Stimulated activated CD8-positive, alpha-beta memory T cell treated with anti-CD3 and anti-CD28 coated beads, Interleukin-2, amount 100 ng/mL, for 1 hour (primary cell): ENCODE results near the gene HAUS1.
"Not testable (repeated sequence)": the region's sequence is repeated elsewhere in the genome, so short reads cannot be mapped to it uniquely, and the experiment has no call there.

Experiments used
- DNase-seq, 2 donors: peaks; one replicate each; pipeline ENCODE4 v3.0.0-alpha.2; 2020; ENCODE audit warnings: low read depth in 2 of 2

The HAUS1 gene

GRCh38 chr18:46088501-46088900 lies 15.7 kb upstream of the HAUS1 start:
- not testable (repeated sequence) for DNase-seq

- no peak for DNase-seq
These were observed 8.7 kb upstream of the HAUS1 start for GRCh38 chr18:46095532-46095931.

DNA sequence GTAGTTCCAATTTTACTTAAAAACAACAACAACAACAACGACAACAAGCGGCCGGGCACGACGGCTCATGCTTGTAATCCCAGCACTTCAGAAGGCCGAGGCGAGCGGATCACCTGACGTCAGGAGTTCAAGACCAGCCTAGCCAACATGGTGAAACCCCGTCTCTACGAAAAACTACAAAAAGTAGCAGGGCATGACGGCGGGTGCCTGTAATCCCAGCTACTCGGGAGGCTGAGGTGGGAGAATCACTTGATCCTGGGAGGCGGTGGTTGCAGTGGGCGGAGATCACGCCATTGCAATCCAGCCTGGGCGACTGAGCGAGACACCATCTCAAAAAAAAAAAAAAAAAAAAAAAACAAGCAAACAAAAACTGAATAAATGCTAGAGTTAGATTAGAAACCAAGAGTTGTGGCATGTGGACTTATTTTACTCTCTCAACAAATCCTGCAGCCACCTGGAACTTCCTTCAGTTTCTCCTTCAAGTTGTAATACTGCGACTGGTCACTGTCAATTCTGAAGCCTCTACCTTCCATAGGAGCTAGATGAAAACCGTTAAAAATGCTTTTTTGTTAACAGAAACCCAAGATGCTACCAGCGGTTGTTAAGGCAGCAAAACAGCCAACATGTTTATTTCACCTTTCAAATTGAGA lies 7.4 kb upstream of the HAUS1 start:
- no peak for DNase-seq

DNA sequence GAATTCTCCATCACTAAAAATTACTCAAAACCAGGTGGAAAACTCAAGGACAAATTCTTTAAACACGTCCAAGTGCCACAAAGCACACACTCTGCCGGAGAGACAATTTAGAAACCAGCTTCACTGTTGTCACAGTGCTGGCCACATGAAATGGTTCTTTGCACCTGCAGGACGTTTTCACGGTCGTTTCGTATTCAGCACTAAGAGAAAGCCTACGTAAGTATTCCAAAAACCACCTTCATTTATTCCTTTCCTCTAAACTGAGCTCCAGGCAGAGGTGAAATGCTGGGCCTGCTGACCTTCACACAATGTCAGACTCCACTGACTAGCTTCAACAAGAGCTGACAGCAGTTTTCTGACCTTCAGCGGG lies 6.8 kb upstream of the HAUS1 start:
- DNase-seq: no peak

- DNase-seq: peak; percentile 64 to 78
These were observed 6.2 kb upstream of the HAUS1 start, which contains the start of gene ATP5F1A for GRCh38 chr18:46097801-46098615. Gene ATP5F1A, minus strand, starts transcription at chr18:46098296. Its CDS starts 65 bp downstream, at chr18:46098231.

GRCh38 chr18:46098616-46098933 lies 5.6 kb upstream of the HAUS1 start:
- DNase-seq: no peak

DNA sequence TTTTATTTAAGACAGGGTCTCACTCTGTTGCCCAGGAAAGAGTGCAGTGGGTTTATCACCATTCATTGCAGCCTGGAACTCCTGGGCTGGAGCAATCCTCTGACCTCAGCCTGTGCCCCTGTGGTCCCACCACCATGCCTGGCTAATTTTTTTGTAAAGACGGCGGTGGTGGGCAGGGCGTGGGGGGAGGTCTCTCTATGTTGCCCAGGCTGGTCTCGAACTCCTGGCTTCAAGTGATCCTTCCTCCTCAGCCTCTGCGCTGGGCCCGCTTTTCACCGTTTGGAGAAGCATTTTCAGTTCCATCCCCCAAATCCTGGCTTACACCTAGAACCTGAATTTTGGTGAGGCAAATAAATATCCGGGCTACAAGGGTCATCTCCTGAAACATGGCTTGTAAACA lies 4.7 kb upstream of the HAUS1 start:
- DNase-seq: no peak

DNA sequence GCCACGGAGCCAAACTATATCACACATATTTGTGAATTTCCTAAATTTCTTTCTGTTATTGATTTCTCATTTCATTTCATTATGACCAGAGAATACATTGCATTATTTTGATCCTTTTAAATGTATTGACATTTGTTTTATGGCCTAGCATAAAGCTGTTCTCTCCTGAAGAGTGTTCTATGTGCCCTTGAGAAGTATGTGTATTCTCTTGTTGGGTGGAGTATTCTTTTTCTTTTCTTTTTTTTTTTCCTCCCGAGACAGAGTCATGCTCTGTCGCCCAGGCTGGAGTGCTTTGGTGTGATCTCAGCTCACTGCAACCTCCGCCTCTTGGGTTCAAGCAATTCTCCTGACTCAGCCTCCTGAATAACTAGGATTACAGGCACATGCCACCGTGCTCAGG lies 5.2 kb downstream of the HAUS1 start:
- DNase-seq: no peak

DNA sequence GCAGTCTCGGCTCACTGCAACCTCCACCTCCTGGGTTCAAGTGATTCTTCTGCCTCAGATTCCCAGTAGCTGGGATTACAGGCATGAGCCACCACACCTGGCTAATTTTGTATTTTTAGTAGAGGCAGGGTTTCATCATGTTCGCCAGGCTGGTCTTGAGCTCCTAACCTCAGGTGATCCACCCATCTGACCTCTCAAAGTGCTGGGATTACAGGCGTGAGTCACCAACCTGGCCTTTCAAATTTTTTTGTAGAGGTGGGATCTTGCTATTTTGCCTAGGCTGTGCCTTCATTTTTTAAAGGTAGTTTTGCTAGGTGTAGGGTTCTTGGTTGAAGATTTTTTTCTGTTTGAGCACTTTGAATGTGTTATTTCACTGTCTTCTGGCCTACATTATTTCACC lies 6.2 kb downstream of the HAUS1 start:
- DNase-seq: no peak

DNA sequence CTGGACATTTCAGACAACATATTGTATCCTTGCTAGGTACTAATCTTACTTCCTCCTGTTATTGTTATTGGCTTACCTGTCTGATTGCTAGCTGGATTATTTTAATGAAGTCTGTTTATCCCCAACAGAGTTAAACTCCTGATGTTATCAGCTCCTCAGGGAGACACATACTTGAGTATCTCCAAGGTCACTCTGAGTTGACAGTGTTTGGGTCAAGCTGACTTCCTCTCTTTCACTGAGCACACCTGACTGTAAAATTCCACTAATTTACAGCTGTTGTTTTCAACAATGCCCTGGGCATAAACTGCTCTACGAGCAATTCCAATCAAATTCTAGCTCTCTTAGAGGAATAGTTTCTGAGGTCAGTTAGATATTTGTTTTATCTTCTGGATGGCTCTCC lies 9.6 kb downstream of the HAUS1 start:
- no peak for DNase-seq

DNA sequence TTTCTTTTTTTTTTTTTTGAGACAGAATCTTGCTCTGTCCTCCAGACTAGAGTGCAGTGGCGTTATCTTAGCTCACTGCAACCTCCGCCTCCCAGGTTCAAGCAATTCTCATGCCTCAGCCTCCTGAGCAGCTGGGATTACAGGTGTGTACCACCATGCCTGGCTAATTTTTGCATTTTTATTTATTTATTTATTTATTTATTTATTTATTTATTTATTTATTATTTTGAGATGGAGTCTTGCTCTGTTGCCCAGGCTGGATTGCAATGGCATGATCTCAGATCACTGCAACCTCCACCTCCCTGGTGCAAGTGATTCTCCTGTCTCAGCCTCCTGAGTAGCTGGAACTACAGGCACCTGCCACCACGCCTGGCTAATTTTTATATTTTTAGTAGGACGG lies 22.4 kb downstream of the HAUS1 start:
- DNase-seq: not testable (repeated sequence)

GRCh38 chr18:46130061-46130460 lies 25.9 kb downstream of the HAUS1 start:
- DNase-seq: no peak

- DNase-seq: not testable (repeated sequence)
These were observed 26.4 kb downstream of the HAUS1 start for GRCh38 chr18:46130549-46130948.

DNA sequence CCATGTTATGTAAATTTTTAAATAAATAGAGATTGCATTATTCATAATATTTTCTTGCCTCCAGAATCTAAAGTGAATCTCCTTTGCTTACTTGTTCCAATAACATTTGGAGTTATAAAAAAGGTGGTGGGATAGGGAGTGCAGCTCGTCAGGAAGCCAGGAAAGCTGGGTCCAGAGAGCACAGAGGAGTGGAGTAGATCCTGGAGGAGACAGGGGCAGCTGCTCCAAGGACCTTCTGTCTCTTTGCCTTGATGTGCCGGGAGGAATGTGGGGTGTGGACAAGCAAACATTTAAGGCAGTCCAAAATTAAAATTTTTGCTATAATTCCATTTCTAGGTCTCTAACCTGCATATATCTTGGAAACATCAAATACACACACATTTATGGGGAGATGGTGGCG lies 29.3 kb downstream of the HAUS1 start:
- no peak for DNase-seq

DNA sequence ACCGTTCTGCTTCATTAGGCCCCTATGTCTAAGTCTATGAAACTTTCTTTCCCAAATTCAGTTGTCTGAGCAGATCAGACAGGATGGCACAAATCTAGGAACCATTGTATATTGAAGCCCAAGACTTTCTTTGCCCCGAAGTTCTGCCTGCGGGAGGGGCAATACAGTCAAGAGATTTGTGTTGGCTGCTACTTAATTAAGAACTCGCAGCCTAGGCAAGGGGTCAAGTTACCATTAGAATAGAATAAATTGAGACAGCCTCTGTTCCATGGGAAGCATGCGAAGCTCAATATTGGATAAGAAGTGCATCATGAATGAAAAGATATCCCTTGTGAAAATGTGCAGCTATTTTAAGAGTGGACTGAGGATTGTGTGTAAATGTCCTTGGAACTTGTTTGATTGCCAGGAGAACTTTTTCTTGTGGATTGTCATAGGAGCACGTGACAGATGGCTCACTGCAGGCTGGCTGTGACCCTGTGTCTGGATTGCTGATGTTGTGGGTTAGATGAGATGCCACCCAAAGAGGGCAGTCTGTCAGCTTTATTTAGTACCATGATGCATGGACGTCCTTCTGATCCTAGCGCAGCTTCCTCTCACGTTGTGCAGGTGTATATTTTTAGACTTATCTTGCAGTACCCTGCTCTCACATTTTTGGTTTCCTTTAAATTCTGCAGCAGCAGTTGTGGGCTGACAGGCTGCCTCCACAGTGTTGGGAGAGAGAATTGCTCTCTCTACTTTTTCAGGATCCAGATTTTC lies 30.9 kb downstream of the HAUS1 start:
- no peak for DNase-seq

DNA sequence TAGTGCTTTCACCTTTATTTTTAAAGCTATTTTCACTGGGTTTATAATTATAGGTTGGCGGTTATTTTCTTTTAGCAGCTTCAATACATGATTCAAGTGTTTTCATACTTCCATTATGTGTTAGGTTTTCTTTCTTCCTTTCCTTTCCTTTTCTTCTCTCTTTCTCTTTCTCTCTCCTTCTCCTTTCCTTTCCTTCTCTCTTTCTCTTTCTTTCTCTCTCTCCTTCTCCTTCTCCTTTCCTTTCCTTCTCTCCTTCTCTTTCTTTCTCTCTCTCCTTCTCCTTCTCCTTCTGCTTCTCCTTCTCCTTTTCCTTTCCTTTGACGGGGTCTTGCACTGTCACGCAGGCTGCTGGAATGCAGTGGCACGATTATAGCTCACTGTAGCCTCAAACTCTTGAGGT lies 36.0 kb downstream of the HAUS1 start:
- DNase-seq: no peak

- no peak for DNase-seq
These were observed 37.0 kb downstream of the HAUS1 start for GRCh38 chr18:46141199-46141598.

DNA sequence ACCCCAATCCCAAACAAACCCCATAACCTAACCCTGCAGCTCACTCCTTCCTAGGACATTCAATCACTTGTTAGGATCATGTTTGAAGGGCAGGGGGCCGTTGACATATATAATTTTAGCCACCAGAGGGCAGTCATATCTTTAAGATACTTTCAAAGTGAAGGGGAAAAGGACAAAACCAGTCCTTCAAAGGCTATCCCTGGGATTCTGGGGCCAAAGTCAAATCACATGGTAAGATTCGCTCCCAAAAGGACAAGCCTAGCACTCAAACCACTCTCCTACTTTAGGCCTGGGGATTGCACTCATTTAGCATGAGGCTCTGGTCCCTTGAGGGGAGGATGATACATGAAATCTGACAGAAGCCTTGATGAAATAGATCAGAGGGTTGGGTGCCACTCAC lies 44.6 kb downstream of the HAUS1 start:
- DNase-seq: no peak

GRCh38 chr18:46152436-46152807 lies 48.2 kb downstream of the HAUS1 start:
- no peak for DNase-seq

DNA sequence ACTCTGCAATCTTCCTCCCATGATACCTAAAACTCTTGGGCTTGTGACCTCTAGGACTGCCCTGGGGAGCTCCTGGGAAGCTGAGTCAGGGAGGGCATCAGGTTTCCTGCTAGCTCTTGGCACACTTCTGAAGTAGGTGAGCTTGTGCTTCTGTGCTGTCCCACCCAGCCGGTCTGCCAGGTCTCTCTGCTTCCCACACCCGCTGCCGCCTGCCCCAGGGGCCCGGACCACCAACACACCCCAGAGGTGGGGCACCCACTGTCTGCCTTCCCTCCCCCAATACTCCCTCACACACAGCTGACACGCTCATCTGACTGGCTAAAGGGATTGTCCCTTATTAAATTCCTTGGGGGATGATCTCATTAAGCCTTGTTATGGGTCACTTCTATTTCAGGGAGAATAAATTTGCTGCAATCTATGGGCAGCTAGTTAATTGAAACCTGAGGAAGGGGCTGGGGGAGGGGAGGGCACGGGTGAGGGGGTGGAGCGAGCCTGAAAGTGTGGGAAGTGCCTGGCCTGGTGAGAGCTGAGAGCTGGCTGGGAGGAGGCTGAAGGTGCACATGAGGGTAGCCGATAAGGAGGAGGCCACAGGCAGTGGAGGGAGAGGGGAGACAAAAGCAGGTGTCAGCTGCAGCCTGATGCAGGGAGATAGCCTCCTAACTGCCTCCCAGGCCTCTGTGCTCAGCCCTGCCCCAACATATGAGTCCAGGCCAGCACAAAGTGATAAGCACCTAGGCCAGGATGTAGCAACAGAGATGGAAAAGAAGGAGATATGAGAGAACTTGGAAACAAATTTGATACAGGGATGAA lies 48.8 kb downstream of the HAUS1 start:
- no peak for DNase-seq

- DNase-seq: peak in 1 of 2 donors; percentile 29
These were observed 51.5 kb downstream of the HAUS1 start for GRCh38 chr18:46155641-46156051.

- DNase-seq: no peak
These were observed 52.0 kb downstream of the HAUS1 start for GRCh38 chr18:46156124-46156745.
